OCI-LY3 (cell line): Measurements from ENCODE around the gene IQCF6.

ENCODE experiments used
- H2AFZ ChIP-seq: fragments of 200-600, 300-600 bp; shearing (Covaris generic); 2 replicates; pipeline ENCODE4 v1.6.0; 2014; ENCODE audit warnings: antibody characterized with exemption, low read depth, low read length
- H3K27ac ChIP-seq: fragments of 200-600, 300-600 bp; sonication (generic); 2 replicates; pipeline ENCODE4 v1.5.1; 2014; ENCODE audit warnings: mild to moderate bottlenecking, low read length, moderate library complexity, mixed read lengths
- H3K27me3 ChIP-seq: fragments of 200-600, 300-600 bp; sonication (generic); 2 replicates; pipeline ENCODE4 v1.6.1; 2014; ENCODE audit warnings: low read depth, low read length, mixed read lengths
- H3K36me3 ChIP-seq: fragments of 200-600, 300-600 bp; sonication (generic); replicated peaks from 2 replicates; pipeline ENCODE3; 2014; ENCODE audit warnings: low read depth, low read length, mixed read lengths
- H3K4me1 ChIP-seq: fragments of 300-600, 200-600 bp; sonication (generic); 2 replicates; pipeline ENCODE4 v1.6.1; 2014; ENCODE audit warnings: low read length, mixed read lengths
- H3K4me2 ChIP-seq: fragments of 200-600, 300-600 bp; sonication (generic); 2 replicates; pipeline ENCODE4 v1.6.1; 2014; ENCODE audit warnings: low read length, mixed read lengths
- H3K4me3 ChIP-seq: fragments of 300-600, 200-600 bp; sonication (generic); 2 replicates; pipeline ENCODE4 v1.5.1; 2014; ENCODE audit warnings: antibody characterized with exemption, mild to moderate bottlenecking, low read length, moderate library complexity
- H3K79me2 ChIP-seq: fragments of 300-600, 200-600 bp; shearing (Covaris generic); 2 replicates; pipeline ENCODE4 v1.6.1; 2014; ENCODE audit warnings: mild to moderate bottlenecking, low read length, mixed read lengths
- H3K9ac ChIP-seq: fragments of 300-600, 200-600 bp; shearing (Covaris generic); 2 replicates; pipeline ENCODE4 v1.6.0; 2014; ENCODE audit warnings: mild to moderate bottlenecking, low read length, moderate library complexity
- H3K9me3 ChIP-seq: fragments of 200-600, 300-600 bp; shearing (Covaris generic); 2 replicates; pipeline ENCODE4 v1.6.1; 2014; ENCODE audit warnings: low read length, mixed read lengths; ENCODE audit not compliant: insufficient read depth
- H4K20me1 ChIP-seq: fragments of 200-600, 300-600 bp; sonication (generic); 2 replicates; pipeline ENCODE4 v1.6.1; 2016; ENCODE audit warnings: low read length, mixed read lengths; ENCODE audit not compliant: insufficient read depth
- EZH2phosphoT487 ChIP-seq: fragments of 200-600 bp; shearing (Covaris generic); IDR thresholded peaks from 2 replicates; pipeline ENCODE4 v1.6.1; 2018; ENCODE audit warnings: antibody characterized with exemption, mixed run types, low read depth
- TF ChIP-seq, protein P1 (sequence below): fragments of 200-600, 300-600 bp; sonication (generic); IDR thresholded peaks from 2 replicates; pipeline ENCODE4 v1.5.1; 2014; ENCODE audit warnings: antibody characterized with exemption, low read length, low read depth

The IQCF6 gene

DNA sequence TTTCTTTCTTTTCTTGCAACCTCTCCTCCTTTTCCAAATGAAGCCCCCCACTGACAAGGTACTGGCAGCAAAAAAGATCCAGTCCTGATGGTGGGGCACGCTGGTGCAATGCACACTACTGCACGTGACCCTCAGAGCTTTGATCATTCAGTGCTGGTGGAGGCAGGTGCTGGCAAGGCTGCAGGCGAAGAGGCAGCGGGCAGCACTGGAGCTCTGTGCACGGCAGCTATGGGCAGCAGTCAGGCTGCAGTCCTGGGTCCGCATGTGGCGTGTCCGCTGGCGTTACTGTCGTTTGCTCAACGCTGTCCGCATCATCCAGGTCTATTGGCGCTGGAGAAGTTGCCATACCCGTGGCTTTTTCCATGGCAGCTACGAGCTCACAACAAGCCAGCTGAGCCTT lies 40.1 kb upstream of the IQCF6 start:
- H3K79me2 ChIP-seq, result no peaks in the 10 kb centered on the region
- H2AFZ ChIP-seq, result no peak overlapping the region
- H3K9ac ChIP-seq, result no peak overlapping the region
- H4K20me1 ChIP-seq, result no peaks in the 10 kb centered on the region
- peaks cover 3% of the 10 kb centered on the region; the same call in 1 of the 2 replicates for H3K9me3 ChIP-seq
- H3K27ac ChIP-seq, result no peak overlapping the region
- H3K4me3 ChIP-seq, result no peak overlapping the region
- no peaks in the 10 kb centered on the region for H3K36me3 ChIP-seq
- peaks cover 19% of the 10 kb centered on the region for H3K27me3 ChIP-seq
- peaks cover 8% of the 10 kb centered on the region; the same call in 1 of the 2 replicates for H3K4me1 ChIP-seq
- TF ChIP-seq, protein P1, sequence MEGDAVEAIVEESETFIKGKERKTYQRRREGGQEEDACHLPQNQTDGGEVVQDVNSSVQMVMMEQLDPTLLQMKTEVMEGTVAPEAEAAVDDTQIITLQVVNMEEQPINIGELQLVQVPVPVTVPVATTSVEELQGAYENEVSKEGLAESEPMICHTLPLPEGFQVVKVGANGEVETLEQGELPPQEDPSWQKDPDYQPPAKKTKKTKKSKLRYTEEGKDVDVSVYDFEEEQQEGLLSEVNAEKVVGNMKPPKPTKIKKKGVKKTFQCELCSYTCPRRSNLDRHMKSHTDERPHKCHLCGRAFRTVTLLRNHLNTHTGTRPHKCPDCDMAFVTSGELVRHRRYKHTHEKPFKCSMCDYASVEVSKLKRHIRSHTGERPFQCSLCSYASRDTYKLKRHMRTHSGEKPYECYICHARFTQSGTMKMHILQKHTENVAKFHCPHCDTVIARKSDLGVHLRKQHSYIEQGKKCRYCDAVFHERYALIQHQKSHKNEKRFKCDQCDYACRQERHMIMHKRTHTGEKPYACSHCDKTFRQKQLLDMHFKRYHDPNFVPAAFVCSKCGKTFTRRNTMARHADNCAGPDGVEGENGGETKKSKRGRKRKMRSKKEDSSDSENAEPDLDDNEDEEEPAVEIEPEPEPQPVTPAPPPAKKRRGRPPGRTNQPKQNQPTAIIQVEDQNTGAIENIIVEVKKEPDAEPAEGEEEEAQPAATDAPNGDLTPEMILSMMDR, result no peak
- no peak for TF ChIP-seq EZH2phosphoT487
- H3K4me2 ChIP-seq, result no peak overlapping the region

- Histone ChIP-seq H3K9ac (no peak overlapping the region), H3K27me3 (peaks cover 12% of the 10 kb centered on the region), H3K9me3 (peaks cover 3% of the 10 kb centered on the region; the same call in 1 of the 2 replicates), H3K4me2 (no peak overlapping the region), H3K36me3 (no peaks in the 10 kb centered on the region), H3K4me3 (no peak overlapping the region), H4K20me1 (no peaks in the 10 kb centered on the region), H2AFZ (no peak overlapping the region), H3K4me1 (peaks cover 8% of the 10 kb centered on the region; the same call in 1 of the 2 replicates), H3K79me2 (no peaks in the 10 kb centered on the region), H3K27ac (no peak overlapping the region)
- TF ChIP-seq EZH2phosphoT487, result no peak
- TF ChIP-seq, protein P1, result no peak
These were observed 38.3 kb upstream of the IQCF6 start for GRCh38 chr3:51817375-51817774.

DNA sequence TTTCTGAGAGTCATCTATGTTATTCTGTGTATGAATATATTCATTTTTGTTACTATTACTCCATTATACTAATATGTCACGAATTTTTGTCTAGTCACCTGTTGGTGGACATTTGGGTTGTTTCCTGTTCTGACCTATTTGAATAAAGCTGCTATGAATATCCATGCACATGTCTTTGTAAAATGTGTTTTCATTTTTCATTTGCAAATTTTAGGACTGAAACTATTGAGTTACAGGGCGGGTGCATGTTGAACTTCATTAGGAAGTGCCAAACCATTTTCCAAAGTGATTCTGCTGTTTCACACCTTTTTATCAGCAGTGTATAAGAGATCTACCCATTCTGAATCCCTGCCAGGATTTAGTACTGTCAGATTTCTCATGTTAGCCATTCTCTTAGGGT lies 37.7 kb upstream of the IQCF6 start:
- H3K9me3 ChIP-seq, result peaks cover 1% of the 10 kb centered on the region; the same call in 1 of the 2 replicates
- H3K36me3 ChIP-seq, result no peaks in the 10 kb centered on the region
- peaks cover 8% of the 10 kb centered on the region; the same call in 1 of the 2 replicates for H3K4me1 ChIP-seq
- no peak overlapping the region for H3K4me3 ChIP-seq
- H3K79me2 ChIP-seq, result no peaks in the 10 kb centered on the region
- peaks cover 12% of the 10 kb centered on the region for H3K27me3 ChIP-seq
- no peak overlapping the region for H2AFZ ChIP-seq
- H3K4me2 ChIP-seq, result no peak overlapping the region
- no peak overlapping the region for H3K27ac ChIP-seq
- H4K20me1 ChIP-seq, result no peaks in the 10 kb centered on the region
- TF ChIP-seq, protein P1, result no peak
- TF ChIP-seq EZH2phosphoT487, result no peak
- no peak overlapping the region for H3K9ac ChIP-seq

DNA sequence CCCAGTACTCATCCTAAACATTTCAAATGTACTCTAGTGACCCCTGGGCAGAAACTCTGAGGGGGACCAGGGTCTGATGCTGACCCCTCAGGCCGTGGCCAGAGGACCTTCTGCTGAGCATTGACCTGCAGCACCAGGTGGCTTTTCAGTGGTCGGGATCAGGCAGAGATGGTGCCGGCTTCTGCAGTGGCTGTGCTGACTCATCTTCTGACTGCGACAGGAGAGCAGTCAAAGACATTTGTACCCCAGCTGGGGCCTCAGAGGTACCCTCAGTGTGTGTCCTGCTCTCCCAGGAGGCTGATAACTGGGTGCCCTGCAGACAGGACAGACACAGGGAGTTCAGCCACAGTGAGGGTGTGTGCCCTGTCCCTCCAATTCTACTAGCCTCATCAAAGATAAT lies 36.6 kb upstream of the IQCF6 start:
- H3K27me3 ChIP-seq, result peaks cover 10% of the 10 kb centered on the region
- H3K4me2 ChIP-seq, result no peak overlapping the region
- no peaks in the 10 kb centered on the region for H4K20me1 ChIP-seq
- H3K9me3 ChIP-seq, result no peaks in the 10 kb centered on the region
- TF ChIP-seq, protein P1, result no peak
- no peak for TF ChIP-seq EZH2phosphoT487
- H2AFZ ChIP-seq, result no peak overlapping the region
- no peaks in the 10 kb centered on the region for H3K79me2 ChIP-seq
- H3K9ac ChIP-seq, result no peak overlapping the region
- H3K27ac ChIP-seq, result no peak overlapping the region
- H3K36me3 ChIP-seq, result no peaks in the 10 kb centered on the region
- no peak overlapping the region for H3K4me3 ChIP-seq
- H3K4me1 ChIP-seq, result peaks cover 4% of the 10 kb centered on the region; the same call in 1 of the 2 replicates
